HEK293T (cell line): ENCODE data around the gene AGAP1.
A peak's percentile ranks its signal among the peaks of the same experiment; 100 is the strongest.

Experiments used
- CTCF ChIA-PET: fragments of 350-600 bp; formaldehyde crosslinking; extraction: SDS; loops from one replicate; lab custom pipeline; 2021; ENCODE audit warnings: antibody characterized with exemption, inconsistent platforms; lab: Yijun Ruan, JAX
- POLR2A ChIA-PET: fragments of 350-600 bp; formaldehyde crosslinking; extraction: SDS; loops from one replicate; lab custom pipeline; 2020; ENCODE audit warnings: antibody characterized with exemption, inconsistent platforms; lab: Yijun Ruan, JAX
- DNase-seq: peaks from one replicate; pipeline ENCODE4 v3.0.0; 2012; ENCODE audit warnings: mixed read lengths; ENCODE audit errors: extremely low spot score
- ARNT ChIP-seq: fragments of 450-650 bp; IDR thresholded peaks from 2 replicates; pipeline ENCODE4 v1.6.1; 2017; ENCODE audit warnings: mild to moderate bottlenecking
- BHLHE40 ChIP-seq: fragments of 450-650 bp; IDR thresholded peaks from 2 replicates; pipeline ENCODE4 v1.6.1; 2016; ENCODE audit warnings: mild to moderate bottlenecking, moderate library complexity, borderline replicate concordance
- CTBP1 ChIP-seq: fragments of 450-650 bp; IDR thresholded peaks from 2 replicates; pipeline ENCODE4 v1.6.1; 2016; ENCODE audit warnings: borderline replicate concordance
- ELF4 ChIP-seq: fragments of 450-650 bp; IDR thresholded peaks from 2 replicates; pipeline ENCODE4 v1.6.1; 2017; ENCODE audit warnings: antibody characterized with exemption
- FOXA1 ChIP-seq: fragments of 450-650 bp; IDR thresholded peaks from 2 replicates; pipeline ENCODE4 v1.6.1; 2016; ENCODE audit warnings: mild to moderate bottlenecking
- FOXK2 ChIP-seq: fragments of 450-650 bp; IDR thresholded peaks from 2 replicates; pipeline ENCODE4 v1.6.1; 2016; ENCODE audit warnings: mild to moderate bottlenecking
- FOXM1 ChIP-seq: fragments of 450-650 bp; IDR thresholded peaks from 2 replicates; pipeline ENCODE4 v1.6.1; 2017; ENCODE audit warnings: mild to moderate bottlenecking, borderline replicate concordance
- HDGF ChIP-seq: fragments of 450-650 bp; IDR thresholded peaks from 2 replicates; pipeline ENCODE4 v1.6.1; 2017; ENCODE audit warnings: antibody characterized with exemption, borderline replicate concordance
- L3MBTL2 ChIP-seq: fragments of 450-650 bp; conservative IDR thresholded peaks from 2 replicates; pipeline ENCODE4 v1.6.1; 2016; ENCODE audit warnings: mild to moderate bottlenecking
- NFRKB ChIP-seq: fragments of 450-650 bp; IDR thresholded peaks from 2 replicates; pipeline ENCODE4 v1.6.1; 2016; ENCODE audit warnings: mild to moderate bottlenecking, moderate library complexity
- PKNOX1 ChIP-seq: fragments of 450-650 bp; IDR thresholded peaks from 2 replicates; pipeline ENCODE4 v1.6.1; 2016
- SUZ12 ChIP-seq: fragments of 450-650 bp; IDR thresholded peaks from 2 replicates; pipeline ENCODE4 v1.6.1; 2016; ENCODE audit warnings: mild to moderate bottlenecking
- TARDBP ChIP-seq: fragments of 450-650 bp; IDR thresholded peaks from 2 replicates; pipeline ENCODE4 v1.6.1; 2016
- ZNF384 ChIP-seq: fragments of 450-650 bp; IDR thresholded peaks from 2 replicates; pipeline ENCODE4 v1.6.1; 2016

The AGAP1 gene

DNA sequence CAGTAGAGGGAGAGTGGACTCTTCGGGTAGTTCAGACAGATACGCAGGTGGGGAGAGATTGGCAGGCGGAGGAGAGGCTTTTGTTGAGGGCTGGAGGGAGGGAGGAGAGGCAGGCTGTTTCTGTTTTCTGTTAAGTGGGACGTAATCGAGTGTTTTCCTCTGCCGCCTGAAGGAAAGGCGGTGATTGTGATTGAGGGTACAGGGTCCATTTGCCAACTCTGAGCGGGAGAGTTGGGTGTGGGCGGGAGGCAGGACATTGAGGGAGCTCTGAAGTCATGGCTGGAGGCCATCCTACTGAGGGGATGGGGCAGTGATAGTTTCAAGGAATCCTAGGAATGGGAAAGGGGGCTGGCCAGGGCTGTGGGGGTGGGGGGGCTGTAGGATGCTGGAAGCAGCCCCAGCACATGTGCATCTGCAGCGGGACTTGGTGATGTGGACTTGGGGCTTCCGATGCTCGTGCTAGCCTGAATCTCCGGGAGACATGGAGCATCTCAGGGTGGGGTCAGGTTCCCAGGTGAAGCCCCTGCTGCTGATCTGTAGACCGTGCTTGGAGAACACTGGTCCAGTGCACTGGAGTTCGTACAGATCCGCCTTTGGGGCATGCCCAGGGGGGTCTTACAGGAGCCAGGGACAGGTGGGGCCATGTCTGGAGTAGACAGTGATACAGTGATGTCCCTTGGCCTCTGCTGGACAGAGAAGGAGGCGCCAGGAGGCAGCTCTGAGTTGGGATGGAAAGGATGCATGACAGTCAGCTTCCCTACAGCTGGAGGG, 167.5 kb downstream of the AGAP1 start:
- no peak for DNase-seq
- TF ChIP-seq ELF4 = no peak
- ChIA-PET CTCF (no interaction called here), POLR2A (no interaction called here)

DNA sequence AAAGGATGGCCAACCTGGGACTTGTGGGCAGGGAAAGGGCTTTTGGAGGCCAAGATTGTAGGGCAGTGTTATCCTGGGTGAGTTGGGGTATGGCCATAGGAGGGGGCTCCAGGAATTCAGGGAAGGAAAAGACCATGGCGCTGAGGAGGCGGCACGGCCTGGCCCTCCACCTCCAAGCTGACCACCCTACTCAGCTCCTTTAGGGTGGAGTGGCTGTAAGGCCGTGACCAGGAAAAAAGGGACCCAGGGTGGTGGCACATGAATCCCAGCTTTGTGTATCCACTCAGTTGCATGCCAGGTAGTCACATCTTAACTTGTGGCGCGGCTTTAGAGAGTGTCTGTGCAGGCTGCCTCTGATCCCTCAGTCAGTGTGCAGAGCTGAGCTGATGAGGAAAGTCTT, 168.1 kb downstream of the AGAP1 start:
- TF ChIP-seq ARNT (no peak), ELF4 (no peak), L3MBTL2 (no peak), ZNF384 (no peak)
- ChIA-PET POLR2A (no interaction called here), CTCF (no interaction called here)
- no peak for DNase-seq

DNA sequence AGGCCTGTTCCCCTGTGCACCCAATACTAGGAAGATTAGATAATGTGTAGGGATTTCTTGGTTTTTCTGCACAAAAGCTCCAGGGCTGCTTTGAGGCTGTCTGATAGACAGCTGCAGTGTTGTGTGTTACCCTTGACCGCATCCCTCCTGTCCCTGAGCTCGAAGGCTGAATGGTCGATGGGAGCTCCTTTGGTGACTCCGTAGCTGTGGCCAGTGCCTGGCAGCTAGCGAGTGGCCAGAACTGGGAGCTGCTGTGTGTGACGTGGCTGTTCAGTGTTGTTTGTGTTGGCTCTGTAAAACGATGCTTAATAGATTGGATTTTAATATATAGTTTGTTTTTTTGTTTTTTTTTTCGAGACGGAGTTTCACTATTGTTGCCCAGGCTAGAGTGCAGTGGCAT, 170.0 kb downstream of the AGAP1 start:
- TF ChIP-seq FOXA1 = no peak
- TF ChIP-seq BHLHE40 = no peak
- ChIA-PET CTCF (interaction anchor here (0.6 to 0.8 kb wide), 2 partner anchors 25 to 70 kb away, joined by 3 read pairs; no protein-coding TSS in a partner anchor), POLR2A (no interaction called here)
- DNase-seq = no peak

GRCh38 chr2:235665661-235666212, 171.9 kb downstream of the AGAP1 start:
- no peak for DNase-seq
- POLR2A ChIA-PET = no interaction called here

DNA sequence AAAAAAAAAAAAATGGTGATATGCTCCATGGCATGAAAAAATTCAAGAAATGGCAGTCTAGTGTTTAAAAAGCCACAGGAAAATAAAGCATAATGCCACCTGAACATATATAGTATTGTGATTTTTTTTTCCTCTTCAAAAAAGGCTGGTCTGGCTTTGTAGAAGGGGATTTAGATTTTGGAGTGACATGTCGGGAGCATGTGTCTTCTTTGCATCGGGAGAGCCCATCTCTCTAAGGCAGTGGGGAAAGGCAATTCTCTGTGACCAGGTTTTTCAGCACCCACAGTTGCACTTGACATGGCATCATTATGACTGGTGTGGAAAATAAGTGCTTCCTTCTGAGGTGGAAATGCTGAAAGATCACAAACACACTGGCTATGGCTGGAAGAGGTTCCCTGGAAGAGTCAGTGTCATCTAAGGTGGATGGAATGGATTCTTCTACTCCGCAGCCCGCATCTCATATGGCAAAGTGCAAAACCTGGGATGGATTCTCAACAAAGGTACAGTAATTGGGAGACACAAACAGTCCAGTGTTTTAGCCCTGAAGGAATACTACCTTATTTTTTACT, 172.5 kb downstream of the AGAP1 start:
- peak; percentile 57 for DNase-seq
- CTCF ChIA-PET = no interaction called here
- POLR2A ChIA-PET = no interaction called here
- TF ChIP-seq TARDBP (no peak), L3MBTL2 (peak; percentile 72), SUZ12 (no peak), CTBP1 (peak; percentile 51; the same call in 1 of the 2 replicates), ELF4 (no peak), FOXM1 (peak; percentile 94), ZNF384 (peak; percentile 53; the same call in 1 of the 2 replicates), PKNOX1 (peak; percentile 90), BHLHE40 (peak; percentile 90)

More at GRCh38 chr2:235665661-235666212, 171.9 kb downstream of the AGAP1 start:
- TF ChIP-seq FOXK2 (no peak), NFRKB (no peak), TARDBP (no peak), ARNT (no peak), BHLHE40 (no peak)
- CTCF ChIA-PET = no interaction called here

GRCh38 chr2:235668782-235669181, 174.9 kb downstream of the AGAP1 start:
- CTCF ChIA-PET = no interaction called here
- DNase-seq = no peak
- TF ChIP-seq BHLHE40 (no peak), SUZ12 (no peak), TARDBP (no peak), NFRKB (no peak), FOXM1 (no peak), ARNT (no peak), HDGF (no peak), PKNOX1 (no peak), FOXA1 (no peak), FOXK2 (no peak)
- POLR2A ChIA-PET = no interaction called here

GRCh38 chr2:235669269-235669831, 175.5 kb downstream of the AGAP1 start:
- ChIA-PET CTCF (no interaction called here), POLR2A (no interaction called here)
- peak; percentile 66 for DNase-seq
- TF ChIP-seq FOXM1 (peak; percentile 79; the same call in 1 of the 2 replicates), NFRKB (no peak)
